ENCODE results near the gene HDGFL3.

Gene HDGFL3

DNA sequence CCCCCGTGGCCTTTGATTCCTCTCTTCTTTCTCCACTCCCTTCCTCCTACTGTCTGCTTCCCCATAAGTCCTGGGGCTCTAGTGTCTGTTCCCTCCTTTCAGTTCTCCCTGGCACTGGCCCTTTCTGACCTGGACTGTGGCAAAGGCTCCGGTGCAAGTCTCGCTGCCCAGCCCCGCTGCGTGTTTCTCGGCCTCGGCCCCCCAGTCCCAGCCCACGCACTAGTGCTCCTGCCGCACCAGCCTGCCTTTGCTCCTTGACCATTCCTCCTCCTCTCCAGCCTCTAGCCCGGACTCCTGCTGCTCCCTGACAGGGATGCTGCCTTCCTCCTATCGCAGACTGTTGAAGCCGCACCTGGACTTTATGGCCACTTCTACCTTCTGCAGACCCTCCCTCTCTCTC lies 98.1 kb downstream of the HDGFL3 start:
- DNase-seq (ENCODE audit: low spot score): no peak
- TF ChIP-seq, protein P1, sequence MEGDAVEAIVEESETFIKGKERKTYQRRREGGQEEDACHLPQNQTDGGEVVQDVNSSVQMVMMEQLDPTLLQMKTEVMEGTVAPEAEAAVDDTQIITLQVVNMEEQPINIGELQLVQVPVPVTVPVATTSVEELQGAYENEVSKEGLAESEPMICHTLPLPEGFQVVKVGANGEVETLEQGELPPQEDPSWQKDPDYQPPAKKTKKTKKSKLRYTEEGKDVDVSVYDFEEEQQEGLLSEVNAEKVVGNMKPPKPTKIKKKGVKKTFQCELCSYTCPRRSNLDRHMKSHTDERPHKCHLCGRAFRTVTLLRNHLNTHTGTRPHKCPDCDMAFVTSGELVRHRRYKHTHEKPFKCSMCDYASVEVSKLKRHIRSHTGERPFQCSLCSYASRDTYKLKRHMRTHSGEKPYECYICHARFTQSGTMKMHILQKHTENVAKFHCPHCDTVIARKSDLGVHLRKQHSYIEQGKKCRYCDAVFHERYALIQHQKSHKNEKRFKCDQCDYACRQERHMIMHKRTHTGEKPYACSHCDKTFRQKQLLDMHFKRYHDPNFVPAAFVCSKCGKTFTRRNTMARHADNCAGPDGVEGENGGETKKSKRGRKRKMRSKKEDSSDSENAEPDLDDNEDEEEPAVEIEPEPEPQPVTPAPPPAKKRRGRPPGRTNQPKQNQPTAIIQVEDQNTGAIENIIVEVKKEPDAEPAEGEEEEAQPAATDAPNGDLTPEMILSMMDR (IDR thresholded peaks at IDR 0.05; ENCODE audit: extremely low read depth, missing control alignments): no peak

DNA sequence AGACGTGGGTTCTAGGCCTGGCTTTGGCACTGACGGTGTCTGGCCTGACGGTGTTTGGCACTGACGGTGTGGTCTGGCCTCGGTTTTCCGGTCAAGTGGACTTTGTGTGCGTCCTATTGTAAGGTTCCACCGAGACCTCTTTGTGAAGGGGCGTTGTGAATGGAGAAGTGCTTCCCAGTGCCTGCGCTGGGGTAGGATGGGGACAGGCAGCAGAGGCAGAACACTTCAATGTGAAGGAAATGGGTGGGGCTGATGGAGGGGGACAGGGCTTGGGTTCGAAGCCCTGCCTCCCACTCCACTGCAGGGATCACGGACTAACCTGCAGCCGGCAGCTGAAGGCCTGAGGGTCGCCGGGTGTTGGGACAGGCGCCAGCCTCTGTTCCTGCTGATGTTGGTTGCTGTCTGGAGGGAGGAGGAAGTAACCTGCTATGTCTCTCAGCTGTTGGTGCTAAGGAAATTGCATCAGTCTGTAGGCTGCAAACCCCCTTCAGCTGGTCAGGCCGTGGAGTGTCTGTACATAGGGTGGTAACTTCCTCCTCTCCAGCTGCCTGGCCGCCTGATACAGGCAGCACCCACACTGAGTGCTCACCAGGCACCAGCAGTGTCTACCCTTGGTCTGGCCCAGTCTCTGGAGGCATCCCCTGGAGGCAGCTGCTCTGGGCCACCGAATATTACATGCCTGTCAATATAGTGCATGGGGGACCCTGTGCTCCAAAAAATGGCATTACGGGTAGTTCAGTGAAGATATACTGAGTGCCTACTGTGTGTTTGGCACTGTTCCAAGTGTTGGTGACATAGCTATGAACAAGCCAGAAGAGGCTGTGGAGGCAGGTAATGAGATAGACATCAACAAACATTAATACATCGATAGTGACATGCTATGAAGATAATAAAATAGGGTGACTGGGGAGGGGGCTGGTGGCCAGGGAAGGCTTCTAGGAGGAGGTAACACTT lies 99.1 kb downstream of the HDGFL3 start:
- TF ChIP-seq, protein P1 (IDR thresholded peaks at IDR 0.05; ENCODE audit: extremely low read depth, missing control alignments): no peak
- peak; percentile 68 for DNase-seq (ENCODE audit: low spot score)

DNA sequence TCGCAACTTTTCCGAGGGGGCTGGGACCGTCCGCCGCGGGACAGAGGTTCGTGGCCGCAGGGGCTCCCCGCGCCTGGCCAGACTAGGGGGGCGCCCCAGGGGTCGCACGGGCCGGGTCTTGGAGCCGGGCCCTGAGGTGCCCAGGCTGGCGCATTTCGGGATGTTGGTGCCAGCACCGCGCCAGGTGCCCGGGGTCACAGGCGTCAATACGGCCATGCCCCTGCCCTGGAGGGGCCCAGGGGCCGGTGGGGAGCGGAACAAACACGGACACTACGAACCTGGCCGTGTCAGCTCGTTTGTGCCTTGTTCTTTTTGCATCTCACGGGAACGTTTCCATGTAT lies 99.8 kb downstream of the HDGFL3 start:
- no peak for DNase-seq (ENCODE audit: low spot score)
- TF ChIP-seq, protein P1 (IDR thresholded peaks at IDR 0.05; ENCODE audit: extremely low read depth, missing control alignments): no peak

DNA sequence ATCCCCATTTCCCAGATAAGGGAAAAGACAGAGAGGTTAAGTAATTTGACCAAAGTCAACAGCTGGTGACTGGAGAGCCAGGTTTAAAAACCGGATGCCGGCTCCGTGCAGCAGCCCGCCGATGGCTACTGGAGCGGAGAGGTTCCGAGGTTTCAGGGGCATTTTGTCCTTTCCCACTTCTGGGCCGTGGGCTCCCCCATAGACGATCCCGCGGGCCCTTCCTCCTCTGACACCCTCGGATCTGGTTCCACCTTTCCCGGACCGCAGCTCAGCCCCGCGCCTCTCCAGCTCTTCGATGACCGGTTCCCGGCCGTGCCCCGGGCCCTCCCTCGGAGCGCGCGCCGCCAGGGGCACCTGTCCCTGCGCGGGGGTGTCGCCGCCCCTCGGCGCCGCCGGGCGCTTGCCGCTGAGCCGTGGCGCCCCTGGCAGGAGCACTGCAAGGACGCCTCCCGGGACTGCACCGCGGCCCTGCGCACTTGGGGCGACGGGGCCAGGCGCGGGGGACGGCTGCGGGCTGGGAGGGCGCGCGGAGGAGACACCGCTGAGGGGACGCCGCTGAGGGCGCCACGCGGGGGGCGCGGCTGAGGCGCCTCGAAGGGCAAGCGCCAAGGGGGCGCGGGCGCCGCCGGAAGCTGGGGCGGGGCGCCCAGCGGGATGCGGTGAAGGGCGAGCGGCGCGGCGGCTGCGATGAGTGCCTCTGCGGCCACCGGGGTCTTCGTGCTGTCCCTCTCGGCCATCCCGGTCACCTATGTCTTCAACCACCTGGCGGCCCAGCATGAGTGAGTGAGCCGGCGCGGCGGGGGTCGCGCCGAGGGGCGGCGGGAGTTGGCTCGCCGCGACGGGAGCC lies 100.4 kb downstream of the HDGFL3 start, which contains the start of gene TM6SF1:
Gene TM6SF1 (plus strand): TSS at position 652 of the 847 bp plus-strand sequence. CDS start 36 bp downstream, at position 688.
- peak; percentile 57 for DNase-seq (ENCODE audit: low spot score)

DNA sequence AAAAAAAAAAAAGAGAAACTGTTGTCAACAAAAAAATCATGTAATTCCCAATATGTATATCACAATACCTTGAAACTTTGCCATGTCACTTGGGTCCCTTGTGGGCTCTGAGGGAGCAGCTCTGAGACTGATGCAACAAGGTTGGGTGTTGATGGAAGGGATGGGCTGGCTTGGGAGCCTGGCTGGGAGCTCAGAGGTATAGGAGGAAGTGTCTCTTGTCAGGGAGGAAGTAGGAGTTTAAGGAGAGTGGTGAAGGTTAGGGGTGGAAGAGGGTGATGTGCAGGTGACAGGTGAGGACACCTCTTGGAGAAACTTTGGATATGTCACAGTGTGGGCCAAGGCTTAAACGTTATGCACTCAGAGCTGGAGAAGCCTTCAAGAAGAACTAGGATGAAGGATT lies 102.2 kb downstream of the HDGFL3 start:
- no peak for DNase-seq (ENCODE audit: low spot score)
- TF ChIP-seq, protein P1 (IDR thresholded peaks at IDR 0.05; ENCODE audit: extremely low read depth, missing control alignments): no peak

More for the DNA sequence above, 100.4 kb downstream of the HDGFL3 start, which contains the start of gene TM6SF1:
- TF ChIP-seq, protein P1 (IDR thresholded peaks at IDR 0.05; ENCODE audit: extremely low read depth, missing control alignments): no peak

DNA sequence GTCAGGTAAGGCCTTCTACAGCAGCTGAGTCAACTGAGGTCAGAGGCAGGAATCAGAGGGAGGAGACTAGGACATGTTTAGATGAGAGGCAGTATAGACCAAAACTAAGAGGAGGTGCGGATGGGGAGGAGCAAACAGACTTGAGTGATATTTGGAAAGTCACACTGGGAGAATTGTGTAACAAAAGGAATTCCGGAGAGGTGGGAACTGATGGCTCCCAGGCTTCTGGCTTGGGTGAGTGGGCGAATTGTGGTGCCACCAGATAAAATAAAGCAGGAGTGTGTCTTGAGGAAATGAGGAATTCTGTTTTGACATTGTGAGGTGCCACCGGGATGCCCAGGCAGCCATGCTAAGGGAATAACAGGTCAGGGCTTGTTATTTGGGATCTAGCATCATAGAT lies 103.5 kb downstream of the HDGFL3 start:
- DNase-seq (ENCODE audit: low spot score): no peak
- TF ChIP-seq, protein P1 (IDR thresholded peaks at IDR 0.05; ENCODE audit: extremely low read depth, missing control alignments): no peak

DNA sequence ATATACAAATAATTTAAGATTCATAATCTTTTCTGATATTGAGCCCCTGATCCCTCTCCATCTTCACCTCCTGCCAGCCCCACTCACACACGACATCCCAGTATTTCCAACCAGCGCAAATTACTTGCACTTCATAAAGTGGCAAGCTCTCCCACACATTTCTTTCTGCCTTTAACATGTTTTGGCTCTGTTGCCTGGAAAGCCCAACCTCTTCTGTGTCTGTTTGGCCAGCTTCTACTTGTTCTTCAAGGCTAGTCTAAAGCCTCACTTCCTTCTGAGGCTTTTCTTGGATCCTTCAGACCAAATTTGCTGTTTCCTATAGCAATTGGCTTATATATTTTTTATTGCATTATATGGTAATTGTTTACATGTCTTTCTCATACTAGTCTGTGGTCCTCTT lies 105.3 kb downstream of the HDGFL3 start:
- TF ChIP-seq, protein P1 (IDR thresholded peaks at IDR 0.05; ENCODE audit: extremely low read depth, missing control alignments): no peak
- no peak for DNase-seq (ENCODE audit: low spot score)
